Measurements from ENCODE around the gene C13orf46. TPM values are rescaled to one million over a fixed set of nuclear protein-coding genes. Genes with fewer than 3 reads are reported as not detected.

Gene C13orf46
- total RNA-seq, 4 donors from 2014 or later: 0.31 to 6.6 (median 5.9) TPM; not detected in 1

- Histone ChIP-seq H3K27me3 (no peaks in the 10 kb centered on the region), H3K27ac (no peak overlapping the region), H3K36me3 (peaks cover 0 to 64% of the 10 kb centered on the region in 2 donors), H3K9me3 (no peaks in the 10 kb centered on the region), H3K4me3 (no peak overlapping the region), H3K4me1 (no peaks in the 10 kb centered on the region)
- 84% methylated on average over 19 of the region's 37 CpGs; no CpG with 5 or more reads in 1 of the 2 donors for WGBS, 2 donors (ENCODE audit: low coverage in 1 of 2)
- TF ChIP-seq CTCF (IDR thresholded peaks at IDR 0.05) (no peak), POLR2A (IDR thresholded peaks at IDR 0.05) (no peak), EP300 (IDR thresholded peaks at IDR 0.05) (no peak), POLR2AphosphoS5 (IDR thresholded peaks at IDR 0.05) (no peak)
- no peak for ATAC-seq
Observed at GRCh38 chr13:114010401-114011101, 36.7 kb upstream of the C13orf46 start.

- no peaks in the 10 kb centered on the region for H3K9me3 ChIP-seq
- H3K27me3 ChIP-seq: no peaks in the 10 kb centered on the region
- H3K27ac ChIP-seq: no peak overlapping the region
- H3K4me1 ChIP-seq: no peaks in the 10 kb centered on the region
- TF ChIP-seq EP300 (IDR thresholded peaks at IDR 0.05) (no peak), POLR2A (IDR thresholded peaks at IDR 0.05) (no peak), POLR2AphosphoS5 (IDR thresholded peaks at IDR 0.05) (no peak), CTCF (IDR thresholded peaks at IDR 0.05) (no peak)
- H3K4me3 ChIP-seq: no peak overlapping the region
- peaks cover 0 to 64% of the 10 kb centered on the region in 2 donors for H3K36me3 ChIP-seq
- ATAC-seq: no peak
- WGBS, 2 donors (ENCODE audit: low coverage in 1 of 2): 87% methylated on average over 6 of the region's 31 CpGs; no CpG with 5 or more reads in 1 of the 2 donors
Observed at GRCh38 chr13:114009590-114010400, 35.9 kb upstream of the C13orf46 start.

- no peaks in the 10 kb centered on the region for H3K27me3 ChIP-seq
- H3K4me1 ChIP-seq: no peaks in the 10 kb centered on the region
- no peak overlapping the region for H3K4me3 ChIP-seq
- H3K9me3 ChIP-seq: no peaks in the 10 kb centered on the region
- no peak for ATAC-seq
- 90 to 98% methylated on average over 2 to 18 of the region's 33 CpGs for WGBS, 2 donors (ENCODE audit: low coverage in 1 of 2)
- H3K27ac ChIP-seq: no peak overlapping the region
- peaks cover 0 to 57% of the 10 kb centered on the region in 2 donors for H3K36me3 ChIP-seq
- TF ChIP-seq EP300 (IDR thresholded peaks at IDR 0.05) (no peak), CTCF (IDR thresholded peaks at IDR 0.05) (no peak)
Observed at GRCh38 chr13:114008964-114009589, 35.2 kb upstream of the C13orf46 start.

GRCh38 chr13:114007566-114007965 is 33.7 kb upstream of the C13orf46 start:
- Histone ChIP-seq H3K4me3 (no peak overlapping the region), H3K4me1 (no peaks in the 10 kb centered on the region), H3K36me3 (peaks cover 0 to 64% of the 10 kb centered on the region in 2 donors), H3K27me3 (no peaks in the 10 kb centered on the region), H3K27ac (no peak overlapping the region), H3K9me3 (no peaks in the 10 kb centered on the region)
- ATAC-seq: no peak
- no CpG with 5 or more reads among the region's 12 CpGs for WGBS, 2 donors (ENCODE audit: low coverage in 1 of 2)
- TF ChIP-seq POLR2AphosphoS5 (IDR thresholded peaks at IDR 0.05): no peak
- TF ChIP-seq POLR2A (IDR thresholded peaks at IDR 0.05): no peak
- no peak for TF ChIP-seq EP300 (IDR thresholded peaks at IDR 0.05)
- no peak for TF ChIP-seq CTCF (IDR thresholded peaks at IDR 0.05)

All from gastroesophageal sphincter (tissue), 4 donors.